ENCODE results near the gene LYL1. TPM values are rescaled to one million over a fixed set of nuclear protein-coding genes. Genes with fewer than 3 reads are reported as not detected.

Gene LYL1
- total and polyA plus RNA-seq, 2 donors (not counting 3 experiments of a cell fraction or from before 2014, with no cell fraction given) = 74.4 to 87.3 TPM

- intact Hi-C loops (cut with micrococcal nuclease) = no loop called here
- CTCF ChIA-PET = interaction anchor here (0.5 to 1.6 kb wide), 2 partner anchors 14 to 22 kb away, joined by 3 read pairs; no protein-coding TSS in a partner anchor
- FAIRE-seq (no peak), DNase-seq (ENCODE audit: low read depth, low spot score) (no peak)
- H2AFZ ChIP-seq (ENCODE audit: low read depth, low read length) = no peak overlapping the region
- H3K9ac ChIP-seq (replicated peaks; ENCODE audit: extremely low read depth, insufficient read depth, low read length) = no peak overlapping the region
- no peak overlapping the region for H3K27ac ChIP-seq (ENCODE audit: insufficient read depth, low read depth, low read length)
- TF ChIP-seq POLR2AphosphoS5 (IDR thresholded peaks at IDR 0.05; ENCODE audit: insufficient read depth, low read depth, low read length) (no peak), MAX (IDR thresholded peaks at IDR 0.05; ENCODE audit: insufficient read depth, insufficient read length) (no peak), JUN (IDR thresholded peaks at IDR 0.05; ENCODE audit: borderline replicate concordance, insufficient read depth, insufficient read length, low read depth) (no peak)
- no TSS peak for BruUV-seq (replicated peaks)
- peaks cover 2% of the 10 kb centered on the region for H4K20me1 ChIP-seq (replicated peaks; ENCODE audit: control insufficient read depth, extremely low read depth, insufficient read depth, low read length)
- H3K4me2 ChIP-seq (ENCODE audit: insufficient read depth, low read length) = no peak overlapping the region
- POLR2A ChIA-PET = no interaction called here
- H3K9me3 ChIP-seq (replicated peaks; ENCODE audit: control insufficient read depth, insufficient read depth, low read length) = no peaks in the 10 kb centered on the region
- H3K4me3 ChIP-seq (replicated peaks in 1 of 3; ENCODE audit: insufficient read depth in 1 of 3, low read depth in 1 of 3, low read length in 3 of 3) = no peak overlapping the region
- no peaks in the 10 kb centered on the region for H3K4me1 ChIP-seq (ENCODE audit: control insufficient read depth, extremely low read depth, insufficient read depth, low read length)
- peaks cover 77% of the 10 kb centered on the region for H3K79me2 ChIP-seq (ENCODE audit: control insufficient read depth, insufficient read depth, low read length)
- no peaks in the 10 kb centered on the region for H3K9me1 ChIP-seq (replicated peaks; ENCODE audit: control insufficient read depth, extremely low read depth, insufficient read depth, low read length)
- H3K27me3 ChIP-seq (ENCODE audit: control insufficient read depth in 2 of 2, insufficient read depth in 2 of 2, low read length in 2 of 2) = no peaks in the 10 kb centered on the region
- peaks cover 0 to 13% of the 10 kb centered on the region in 2 experiments for H3K36me3 ChIP-seq (ENCODE audit: control insufficient read depth in 2 of 2, extremely low read depth in 1 of 2, insufficient read depth in 2 of 2, low read length in 2 of 2)
- dilution Hi-C loops (cut with MboI; ENCODE audit: extremely low pct_ligation_motif_present, low sequenced_read_pairs) = no loop called here
Observed at GRCh38 chr19:13130886-13131490, 28.3 kb upstream of the LYL1 start.

- dilution Hi-C loops (cut with MboI; ENCODE audit: extremely low pct_ligation_motif_present, low sequenced_read_pairs) = no loop called here
- BruUV-seq (replicated peaks) = no TSS peak
Observed at GRCh38 chr19:13129384-13129783, 26.7 kb upstream of the LYL1 start.

More at GRCh38 chr19:13129384-13129783, 26.7 kb upstream of the LYL1 start:
- Histone ChIP-seq H2AFZ (ENCODE audit: low read depth, low read length) (no peak overlapping the region), H3K27ac (ENCODE audit: insufficient read depth, low read depth, low read length) (no peak overlapping the region), H3K27me3 (ENCODE audit: control insufficient read depth in 2 of 2, insufficient read depth in 2 of 2, low read length in 2 of 2) (no peaks in the 10 kb centered on the region), H3K9me3 (replicated peaks; ENCODE audit: control insufficient read depth, insufficient read depth, low read length) (no peaks in the 10 kb centered on the region), H3K9ac (replicated peaks; ENCODE audit: extremely low read depth, insufficient read depth, low read length) (no peak overlapping the region), H4K20me1 (replicated peaks; ENCODE audit: control insufficient read depth, extremely low read depth, insufficient read depth, low read length) (peaks cover 2% of the 10 kb centered on the region), H3K9me1 (replicated peaks; ENCODE audit: control insufficient read depth, extremely low read depth, insufficient read depth, low read length) (no peaks in the 10 kb centered on the region), H3K36me3 (ENCODE audit: control insufficient read depth in 2 of 2, extremely low read depth in 1 of 2, insufficient read depth in 2 of 2, low read length in 2 of 2) (peaks cover 0 to 4% of the 10 kb centered on the region in 2 experiments), H3K4me1 (ENCODE audit: control insufficient read depth, extremely low read depth, insufficient read depth, low read length) (no peaks in the 10 kb centered on the region), H3K4me3 (replicated peaks in 1 of 3; ENCODE audit: insufficient read depth in 1 of 3, low read depth in 1 of 3, low read length in 3 of 3) (no peak overlapping the region), H3K4me2 (ENCODE audit: insufficient read depth, low read length) (no peak overlapping the region), H3K79me2 (ENCODE audit: control insufficient read depth, insufficient read depth, low read length) (peaks cover 83% of the 10 kb centered on the region)
- intact Hi-C loops (cut with micrococcal nuclease) = no loop called here
- DNase-seq (ENCODE audit: low read depth, low spot score) (no peak), FAIRE-seq (no peak)
- TF ChIP-seq JUN (IDR thresholded peaks at IDR 0.05; ENCODE audit: borderline replicate concordance, insufficient read depth, insufficient read length, low read depth) (no peak), CTCF (IDR thresholded peaks at IDR 0.05; ENCODE audit: extremely low read depth in 1 of 2, insufficient read depth in 1 of 2, low read depth in 1 of 2, low read length in 2 of 2) (no peak), EZH2 (IDR thresholded peaks at IDR 0.05; ENCODE audit: borderline replicate concordance, low read depth, low read length, severe bottlenecking) (no peak), POLR2AphosphoS5 (IDR thresholded peaks at IDR 0.05; ENCODE audit: insufficient read depth, low read depth, low read length) (no peak), GATA2 (IDR thresholded peaks at IDR 0.05; ENCODE audit: insufficient read depth, insufficient read length, low read depth, low read length) (no peak), MYC (IDR thresholded peaks at IDR 0.05; ENCODE audit: low read depth, low read length) (no peak), FOS (IDR thresholded peaks at IDR 0.05; ENCODE audit: borderline replicate concordance, insufficient read depth, low read length) (no peak), MAX (IDR thresholded peaks at IDR 0.05; ENCODE audit: insufficient read depth, insufficient read length) (no peak), POLR2A (IDR thresholded peaks at IDR 0.05; ENCODE audit: low read depth, low read length) (no peak)
- ChIA-PET POLR2A (no interaction called here), CTCF (interaction anchor here (0.8 to 1.6 kb wide), 3 partner anchors 10 to 152 kb away, joined by 3 to 5 read pairs (median 4); no protein-coding TSS in a partner anchor)

Data from endothelial cell of umbilical vein (primary cell).